RWPE2 (cell line): ENCODE data around the gene C16orf89.
A peak's percentile ranks its signal among the peaks of the same experiment; 100 is the strongest.
"Not testable (repeated sequence)": the region's sequence is repeated elsewhere in the genome, so short reads cannot be mapped to it uniquely, and the experiment has no call there.

ENCODE experiments used
- ATAC-seq: fragments of 200-7000 bp; cut with Tn5 transposase; 3 replicates; pipeline ENCODE4 v1.9.1; 2021; ENCODE audit warnings: low read depth
- DNase-seq: peaks from one replicate; pipeline ENCODE4 v3.0.0-alpha.2; 2020; ENCODE audit warnings: low spot score
- H3K27ac ChIP-seq: fragments of 450-650 bp; 2 replicates; pipeline ENCODE4 v1.5.1; 2017; ENCODE audit warnings: mild to moderate bottlenecking; ENCODE audit not compliant: poor library complexity, severe bottlenecking
- H3K27me3 ChIP-seq: fragments of 250-450 bp; sonication (Bioruptor Pico); 2 replicates; pipeline ENCODE4 v1.5.1; 2021; ENCODE audit warnings: mild to moderate bottlenecking, moderate library complexity; ENCODE audit not compliant: insufficient read depth, poor library complexity, severe bottlenecking
- H3K36me3 ChIP-seq: fragments of 250-450 bp; sonication (Bioruptor Pico); 2 replicates; pipeline ENCODE4 v1.5.1; 2020; ENCODE audit warnings: low read depth, mild to moderate bottlenecking, moderate library complexity
- H3K4me1 ChIP-seq: fragments of 250-450 bp; sonication (Bioruptor Pico); 2 replicates; pipeline ENCODE4 v1.5.1; 2021; ENCODE audit warnings: mild to moderate bottlenecking, moderate library complexity; ENCODE audit not compliant: insufficient read depth, poor library complexity, severe bottlenecking
- H3K4me3 ChIP-seq: fragments of 250-450 bp; sonication (Bioruptor Pico); 2 replicates; pipeline ENCODE4 v1.5.1; 2021; ENCODE audit warnings: mild to moderate bottlenecking, moderate library complexity; ENCODE audit not compliant: severe bottlenecking
- H3K9me3 ChIP-seq: fragments of 250-450 bp; sonication (Bioruptor Pico); 2 replicates; pipeline ENCODE4 v1.5.1; 2021; ENCODE audit warnings: mild to moderate bottlenecking, moderate library complexity; ENCODE audit not compliant: severe bottlenecking
- CTCF ChIP-seq: fragments of 450-650 bp; IDR thresholded peaks from one replicate; pipeline ENCODE4 v1.5.1; 2017; ENCODE audit warnings: mild to moderate bottlenecking, moderate library complexity; ENCODE audit not compliant: poor library complexity, severe bottlenecking

Gene C16orf89

GRCh38 chr16:5084802-5085201 is 19.0 kb upstream of the C16orf89 start:
- H3K9me3 ChIP-seq, ATAC-seq, DNase-seq, H3K36me3 ChIP-seq, H3K4me3 ChIP-seq, H3K27me3 ChIP-seq, H3K27ac ChIP-seq, H3K4me1 ChIP-seq: not testable (repeated sequence)
- TF ChIP-seq CTCF = peak; percentile 52

DNA sequence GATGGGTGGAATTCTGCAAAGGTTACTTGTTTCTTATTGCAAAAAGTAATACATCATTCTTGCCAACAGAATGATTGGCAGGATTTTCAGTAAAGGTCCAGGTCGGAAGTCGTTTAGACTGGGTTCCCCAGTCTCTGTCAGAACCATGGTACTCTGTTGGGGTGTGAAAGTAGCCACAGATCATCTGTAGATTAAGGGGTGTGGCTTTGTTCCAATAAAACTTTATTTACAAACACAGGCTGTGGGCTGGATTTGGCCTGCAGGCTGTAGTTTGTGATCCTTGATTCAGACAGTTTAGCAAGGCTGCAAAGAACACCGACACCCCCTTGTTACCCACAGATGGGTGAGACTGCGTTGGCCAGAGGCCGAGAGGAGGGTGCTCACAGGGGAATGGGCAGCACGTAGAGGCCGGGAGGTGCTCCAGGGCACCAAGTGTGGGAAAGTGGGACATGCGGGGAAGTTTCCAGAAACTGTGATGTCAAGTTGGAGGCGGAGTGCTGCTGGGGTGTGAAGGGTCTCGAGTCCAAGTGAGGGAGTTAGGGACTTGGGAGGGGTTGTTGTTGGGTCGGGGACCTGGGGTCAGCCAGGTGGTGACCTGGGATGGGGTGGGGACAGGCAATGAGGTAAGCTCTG is 18.5 kb upstream of the C16orf89 start:
- H3K27ac ChIP-seq, ATAC-seq, DNase-seq: not testable (repeated sequence)

DNA sequence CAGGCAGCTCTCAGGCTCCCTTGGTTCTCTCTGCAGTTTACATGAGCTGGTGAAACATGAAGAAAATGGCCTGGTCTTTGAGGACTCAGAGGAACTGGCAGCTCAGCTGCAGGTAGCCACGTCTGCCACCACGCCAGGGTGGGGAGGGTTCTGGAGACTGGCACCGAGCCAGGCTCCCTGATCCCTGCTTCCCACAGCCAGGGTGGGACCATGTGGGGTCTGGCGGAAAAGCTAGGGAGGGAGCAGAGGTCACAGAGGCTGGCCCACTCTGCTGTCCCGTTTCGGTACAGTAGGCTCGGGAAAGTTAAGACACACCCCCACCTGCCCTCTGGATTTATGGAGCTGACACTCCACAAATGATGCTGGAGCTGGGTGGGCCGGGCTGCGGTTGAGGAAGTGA is 17.9 kb upstream of the C16orf89 start:
- not testable (repeated sequence) for ATAC-seq, H3K27me3 ChIP-seq, H3K4me3 ChIP-seq, H3K4me1 ChIP-seq, DNase-seq, H3K9me3 ChIP-seq, H3K27ac ChIP-seq
- H3K36me3 ChIP-seq = peaks cover 13% of the 10 kb centered on the region; the same call in 1 of the 2 replicates

More for the DNA sequence above, 18.5 kb upstream of the C16orf89 start:
- H3K27me3 ChIP-seq, H3K4me3 ChIP-seq, H3K4me1 ChIP-seq, H3K9me3 ChIP-seq, H3K36me3 ChIP-seq: not testable (repeated sequence)

DNA sequence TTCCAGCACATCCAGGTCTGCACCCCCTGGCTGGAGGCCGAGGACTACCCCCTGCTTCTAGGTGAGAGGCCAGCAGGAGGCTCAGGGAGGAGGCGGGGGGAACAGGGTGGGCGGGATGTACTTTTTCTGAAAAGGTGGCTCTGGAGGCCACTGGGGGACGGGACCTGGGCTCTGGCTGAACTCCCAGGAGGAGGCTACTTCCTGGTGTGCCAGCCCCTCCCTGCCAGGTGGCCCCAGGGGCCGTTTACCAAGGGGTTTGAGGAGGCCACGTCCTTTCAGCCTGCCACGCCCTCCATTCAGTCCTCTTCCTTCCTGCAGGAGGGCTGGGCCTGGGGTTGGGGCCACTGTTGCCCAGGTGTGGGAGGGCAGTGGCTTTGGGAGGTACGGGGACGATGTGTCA is 15.2 kb upstream of the C16orf89 start:
- H3K27me3 ChIP-seq, H3K4me1 ChIP-seq, H3K4me3 ChIP-seq, DNase-seq, H3K9me3 ChIP-seq, ATAC-seq, H3K27ac ChIP-seq: not testable (repeated sequence)
- peaks cover 25% of the 10 kb centered on the region for H3K36me3 ChIP-seq

DNA sequence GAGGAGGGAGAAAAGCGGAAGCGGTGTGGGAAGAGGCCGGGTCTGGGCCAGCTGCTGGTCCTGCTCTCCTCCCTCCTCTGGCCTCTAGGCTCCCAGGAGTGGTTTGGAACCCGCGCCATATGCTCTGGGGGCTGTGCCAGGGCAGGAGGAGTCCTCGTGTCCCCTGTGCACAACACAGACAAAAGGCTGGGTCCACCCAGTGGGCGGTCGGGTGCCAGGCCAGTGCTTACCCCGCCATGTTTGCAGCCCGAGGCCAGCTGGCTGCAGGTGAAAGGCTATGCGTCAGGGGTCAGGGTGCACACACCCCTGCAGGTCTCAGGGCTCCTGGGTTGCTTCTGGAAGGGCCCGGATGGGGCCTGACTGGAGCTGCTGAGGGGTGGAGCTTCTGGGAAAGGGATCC is 14.7 kb upstream of the C16orf89 start:
- H3K36me3 ChIP-seq = peaks cover 30% of the 10 kb centered on the region

GRCh38 chr16:5078626-5079025 is 12.9 kb upstream of the C16orf89 start:
- ATAC-seq (no peak), DNase-seq (no peak)
- Histone ChIP-seq H3K9me3 (no peaks in the 10 kb centered on the region), H3K27ac (no peak overlapping the region), H3K36me3 (peaks cover 40% of the 10 kb centered on the region), H3K4me1 (no peaks in the 10 kb centered on the region), H3K4me3 (no peak overlapping the region), H3K27me3 (no peaks in the 10 kb centered on the region)
- TF ChIP-seq CTCF = no peak

More for the DNA sequence above, 14.7 kb upstream of the C16orf89 start:
- H3K4me1 ChIP-seq, H3K4me3 ChIP-seq, H3K27ac ChIP-seq, ATAC-seq, H3K27me3 ChIP-seq, DNase-seq, H3K9me3 ChIP-seq: not testable (repeated sequence)

- no peaks in the 10 kb centered on the region for H3K9me3 ChIP-seq
- TF ChIP-seq CTCF = no peak
- H3K4me3 ChIP-seq = no peak overlapping the region
- H3K4me1 ChIP-seq = peaks cover 3% of the 10 kb centered on the region
- no peaks in the 10 kb centered on the region for H3K27me3 ChIP-seq
- no peak for ATAC-seq
- peaks cover 50% of the 10 kb centered on the region for H3K36me3 ChIP-seq
- no peak for DNase-seq
- H3K27ac ChIP-seq = no peak overlapping the region
These were observed 11.5 kb upstream of the C16orf89 start for GRCh38 chr16:5077304-5077703.
